Activated CD4-positive, alpha-beta T cell treated with anti-CD3 and anti-CD28 coated beads, Interleukin-2, amount 10 ng/mL, durations not matched to agents 7 days and 5 days (primary cell): ENCODE results near the gene MGA. TPM values are rescaled to one million over a fixed set of nuclear protein-coding genes. Genes with fewer than 3 reads are reported as not detected.
A peak's percentile ranks its signal among the peaks of the same experiment; 100 is the strongest.
"Not testable (repeated sequence)": the region's sequence is repeated elsewhere in the genome, so short reads cannot be mapped to it uniquely, and the experiment has no call there.

ENCODE experiments used
- CTCF ChIA-PET: fragments of 350-600 bp; sonication (Branson Sonifier 250); formaldehyde crosslinking; loops from one replicate; lab custom pipeline; 2021; ENCODE audit warnings: antibody characterized with exemption; lab: Charles Lee
- POLR2A ChIA-PET: fragments of 350-600 bp; sonication (Branson Sonifier 250); formaldehyde crosslinking; loops from one replicate; lab custom pipeline; 2021; ENCODE audit warnings: antibody characterized with exemption; lab: Charles Lee
- DNase-seq: peaks from one replicate; pipeline ENCODE4 v3.0.0-alpha.2; 2020
- H3K27ac Mint-ChIP-seq: one replicate; pipeline ENCODE4 v1.8.0; 2021; ENCODE audit warnings: mild to moderate bottlenecking, moderate library complexity, mixed read lengths
- H3K27me3 Mint-ChIP-seq: one replicate; pipeline ENCODE4 v1.8.0; 2021; ENCODE audit warnings: mixed read lengths
- H3K36me3 Mint-ChIP-seq: one replicate; pipeline ENCODE4 v1.8.0; 2021; ENCODE audit warnings: low read depth, mixed read lengths
- H3K4me1 Mint-ChIP-seq: one replicate; pipeline ENCODE4 v1.8.0; 2021; ENCODE audit warnings: mixed read lengths
- H3K4me3 Mint-ChIP-seq: one replicate; pipeline ENCODE4 v1.8.0; 2021; ENCODE audit warnings: mild to moderate bottlenecking, moderate library complexity, mixed read lengths
- H3K9me3 Mint-ChIP-seq: one replicate; pipeline ENCODE4 v1.8.0; 2021; ENCODE audit warnings: mixed read lengths
- total RNA-seq, 2 experiments: library from RNA; stranded (reverse); gene quantifications; one replicate each; pipeline ENCODE4 v1.2.3, GENCODE V29; 2021

MGA gene
- total RNA-seq, 2 experiments from 2014 or later: 33.0 to 35.2 TPM

DNA sequence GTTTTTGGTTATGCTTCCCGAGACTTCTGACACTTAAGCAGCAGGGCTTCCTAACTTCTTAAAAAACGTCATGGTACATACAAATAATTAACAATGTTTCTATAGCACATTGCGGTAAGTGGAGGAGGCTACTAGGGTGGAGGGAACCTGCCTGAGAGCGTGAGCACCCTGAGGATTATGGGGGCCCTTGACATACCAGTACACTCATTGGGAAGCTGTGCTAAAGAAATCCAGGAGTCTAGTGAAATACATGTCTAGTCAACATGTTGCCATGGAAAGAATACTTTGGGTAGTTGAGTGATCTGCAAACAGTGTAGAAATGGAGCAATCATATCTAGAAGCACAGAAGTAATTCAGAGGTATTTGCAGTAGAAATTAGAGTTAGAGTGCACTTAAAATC lies 74.8 kb downstream of the MGA start:
- peaks cover 18% of the 10 kb centered on the region for H3K36me3 Mint-ChIP-seq
- no peak overlapping the region for H3K4me3 Mint-ChIP-seq
- no peak overlapping the region for H3K27ac Mint-ChIP-seq
- no peaks in the 10 kb centered on the region for H3K9me3 Mint-ChIP-seq
- POLR2A ChIA-PET: interaction anchor here (0.7 kb wide), 1 partner anchor 343 kb away, joined by 7 read pairs; no protein-coding TSS in a partner anchor
- DNase-seq: no peak
- CTCF ChIA-PET: no interaction called here
- H3K4me1 Mint-ChIP-seq: peaks cover 2% of the 10 kb centered on the region
- no peaks in the 10 kb centered on the region for H3K27me3 Mint-ChIP-seq

GRCh38 chr15:41735492-41735891 lies 75.3 kb downstream of the MGA start:
- peaks cover 18% of the 10 kb centered on the region for H3K36me3 Mint-ChIP-seq
- POLR2A ChIA-PET: interaction anchor here (0.7 kb wide), 1 partner anchor 342 kb away, joined by 7 read pairs; no protein-coding TSS in a partner anchor
- H3K27ac Mint-ChIP-seq, CTCF ChIA-PET, H3K9me3 Mint-ChIP-seq, H3K4me3 Mint-ChIP-seq, H3K27me3 Mint-ChIP-seq, DNase-seq, H3K4me1 Mint-ChIP-seq: not testable (repeated sequence)

DNA sequence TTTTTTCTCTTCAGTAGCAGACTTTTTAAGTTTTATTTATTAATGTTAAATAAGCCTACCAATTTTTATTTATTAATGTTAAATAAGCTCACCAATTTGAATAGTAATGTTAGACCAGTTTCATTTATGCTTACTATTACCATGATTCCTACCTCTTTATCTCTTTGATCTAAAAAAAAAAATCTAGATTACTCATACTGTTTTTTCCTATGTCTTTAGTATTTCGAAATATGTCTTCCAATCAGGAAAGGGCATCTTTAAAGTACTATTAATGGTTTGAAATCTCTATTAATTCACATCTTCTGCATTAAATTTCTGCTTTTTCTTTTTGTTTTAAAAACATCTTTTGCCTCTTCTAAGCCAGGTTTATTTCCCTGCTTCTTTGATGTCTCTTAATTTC lies 86.6 kb downstream of the MGA start:
- Mint-ChIP-seq H3K27me3 (no peaks in the 10 kb centered on the region), H3K36me3 (peaks cover 27% of the 10 kb centered on the region), H3K9me3 (no peaks in the 10 kb centered on the region), H3K4me3 (no peak overlapping the region), H3K27ac (no peak overlapping the region), H3K4me1 (no peaks in the 10 kb centered on the region)
- DNase-seq: no peak
- ChIA-PET CTCF (interaction anchor here (0.6 kb wide), 1 partner anchor 93 kb away, joined by 3 read pairs; no protein-coding TSS in a partner anchor), POLR2A (no interaction called here)

GRCh38 chr15:41756198-41756597 lies 96.0 kb downstream of the MGA start:
- POLR2A ChIA-PET: no interaction called here
- H3K36me3 Mint-ChIP-seq: peaks cover 14% of the 10 kb centered on the region
- no peak overlapping the region for H3K4me3 Mint-ChIP-seq
- H3K4me1 Mint-ChIP-seq: peaks cover 3% of the 10 kb centered on the region
- no peak for DNase-seq
- H3K9me3 Mint-ChIP-seq: no peaks in the 10 kb centered on the region
- no peaks in the 10 kb centered on the region for H3K27me3 Mint-ChIP-seq
- CTCF ChIA-PET: no interaction called here
- H3K27ac Mint-ChIP-seq: peak overlapping the region; percentile 11

GRCh38 chr15:41772720-41773331 lies 112.6 kb downstream of the MGA start:
- DNase-seq: peak; percentile 74
- Mint-ChIP-seq H3K27ac (peak overlapping the region; percentile 27), H3K4me3 (peak overlapping the region; percentile 90), H3K27me3 (no peaks in the 10 kb centered on the region), H3K4me1 (peaks cover 47% of the 10 kb centered on the region), H3K9me3 (no peaks in the 10 kb centered on the region), H3K36me3 (no peaks in the 10 kb centered on the region)
- ChIA-PET CTCF (interaction anchor here (0.6 to 10.9 kb wide), 26 partner anchors 9 to 597 kb away, joined by 3 to 166 read pairs (median 4); partner anchors contain the start of genes EHD4 and JMJD7), POLR2A (interaction anchor here (0.8 to 1.3 kb wide), 4 partner anchors 18 to 164 kb away, joined by 3 to 4 read pairs (median 3); no protein-coding TSS in a partner anchor)

- Mint-ChIP-seq H3K4me3 (peak overlapping the region; percentile 90), H3K27ac (peak overlapping the region; percentile 93), H3K27me3 (no peaks in the 10 kb centered on the region), H3K36me3 (no peaks in the 10 kb centered on the region), H3K9me3 (no peaks in the 10 kb centered on the region), H3K4me1 (peaks cover 52% of the 10 kb centered on the region)
- no peak for DNase-seq
- CTCF ChIA-PET: interaction anchor here (0.6 to 10.9 kb wide), 39 partner anchors 8 to 598 kb away, joined by 3 to 166 read pairs (median 5); partner anchors contain the start of genes EHD4 and JMJD7
- POLR2A ChIA-PET: interaction anchor here (0.8 to 1.3 kb wide), 4 partner anchors 18 to 164 kb away, joined by 3 to 4 read pairs (median 3); no protein-coding TSS in a partner anchor
Measured at GRCh38 chr15:41773332-41773728, 113.1 kb downstream of the MGA start.

DNA sequence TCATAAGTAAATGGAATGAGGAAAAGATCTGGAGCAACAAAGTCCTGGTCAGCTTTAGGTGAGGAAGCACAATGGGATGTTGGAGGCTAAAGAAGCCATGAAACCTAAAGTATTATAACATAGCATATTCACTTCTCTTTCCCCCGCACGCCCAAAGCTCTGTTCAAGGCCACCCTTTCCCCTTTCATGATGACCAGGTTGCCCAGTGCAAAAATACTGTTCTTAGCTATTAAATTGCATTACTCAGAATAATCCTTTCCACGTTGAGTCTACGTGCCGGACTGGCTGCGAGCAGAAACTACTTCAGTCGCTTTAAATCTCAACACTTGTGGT lies 113.5 kb downstream of the MGA start:
- no peak for DNase-seq
- Mint-ChIP-seq H3K4me1 (peaks cover 56% of the 10 kb centered on the region), H3K9me3 (no peaks in the 10 kb centered on the region), H3K27ac (peak overlapping the region; percentile 93), H3K4me3 (peak overlapping the region; percentile 90), H3K36me3 (peaks cover under 1% of the 10 kb centered on the region), H3K27me3 (no peaks in the 10 kb centered on the region)
- ChIA-PET POLR2A (interaction anchor here (0.6 to 1.3 kb wide), 4 partner anchors 36 to 164 kb away, joined by 3 to 4 read pairs (median 3); no protein-coding TSS in a partner anchor), CTCF (interaction anchor here (0.6 to 10.9 kb wide), 43 partner anchors 9 to 598 kb away, joined by 3 to 166 read pairs (median 4); partner anchors contain the start of genes CHP1, EHD4, EXD1 and JMJD7)

DNA sequence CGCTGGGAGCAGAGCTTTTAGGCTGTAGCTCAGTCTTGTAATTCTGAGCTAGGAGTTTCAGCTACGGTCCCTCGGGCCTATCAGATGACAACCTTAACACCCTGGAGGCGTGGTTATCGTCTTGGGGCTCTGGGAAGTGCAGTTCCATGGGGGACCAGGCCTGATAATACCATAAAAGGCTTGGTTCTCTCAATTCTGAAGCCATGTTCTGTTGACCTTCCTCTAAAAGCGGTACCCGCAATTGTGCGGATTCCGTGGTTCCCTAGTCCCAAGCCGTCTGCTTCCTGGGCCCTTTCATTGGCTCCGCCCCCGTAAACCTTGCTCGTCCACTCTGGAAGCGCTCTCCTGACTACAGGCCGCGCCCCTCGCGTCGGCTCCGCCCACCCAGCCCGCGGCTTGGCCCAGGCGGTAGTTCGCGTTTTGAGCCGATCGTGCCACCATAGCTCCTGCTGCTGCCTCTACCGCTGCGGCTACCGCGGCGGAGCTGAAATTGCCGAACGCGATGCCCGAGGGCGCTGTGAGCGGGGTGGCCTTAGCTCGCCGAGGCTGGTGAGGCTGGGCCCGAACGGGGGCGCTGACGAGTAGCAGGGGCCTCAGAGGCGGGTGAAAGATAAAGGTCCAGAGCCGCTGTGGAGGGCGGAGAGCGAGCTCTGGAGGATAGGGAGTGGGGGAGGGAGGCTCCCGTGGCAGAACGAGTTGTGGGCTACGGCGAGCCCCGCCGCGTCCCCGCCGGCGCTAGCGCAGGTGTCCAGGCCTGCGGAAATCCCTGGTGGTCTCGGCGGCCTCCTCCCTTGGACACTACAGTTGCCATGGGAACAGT lies 114.1 kb downstream of the MGA start, which contains the start of gene MAPKBP1:
TSS of gene MAPKBP1 (plus strand) at position 423 of the 820 bp plus-strand sequence. CDS start 792 bp downstream, outside the sequence.
- ChIA-PET POLR2A (interaction anchor here (0.6 to 1.2 kb wide), 3 partner anchors 35 to 163 kb away, joined by 3 read pairs; no protein-coding TSS in a partner anchor), CTCF (interaction anchor here (0.5 to 10.9 kb wide), 49 partner anchors 8 to 544 kb away, joined by 3 to 166 read pairs (median 4); partner anchors contain the start of genes CHP1, EHD4, EXD1 and JMJD7)
- DNase-seq: peak; percentile 98
- Mint-ChIP-seq H3K4me3 (peak within 1 kb of the TSS; percentile 90), H3K27me3 (no peaks in the 10 kb centered on the region), H3K36me3 (peaks cover 3% of the 10 kb centered on the region), H3K27ac (peak within 1 kb of the TSS; percentile 93), H3K4me1 (peaks cover 60% of the 10 kb centered on the region), H3K9me3 (no peaks in the 10 kb centered on the region)

DNA sequence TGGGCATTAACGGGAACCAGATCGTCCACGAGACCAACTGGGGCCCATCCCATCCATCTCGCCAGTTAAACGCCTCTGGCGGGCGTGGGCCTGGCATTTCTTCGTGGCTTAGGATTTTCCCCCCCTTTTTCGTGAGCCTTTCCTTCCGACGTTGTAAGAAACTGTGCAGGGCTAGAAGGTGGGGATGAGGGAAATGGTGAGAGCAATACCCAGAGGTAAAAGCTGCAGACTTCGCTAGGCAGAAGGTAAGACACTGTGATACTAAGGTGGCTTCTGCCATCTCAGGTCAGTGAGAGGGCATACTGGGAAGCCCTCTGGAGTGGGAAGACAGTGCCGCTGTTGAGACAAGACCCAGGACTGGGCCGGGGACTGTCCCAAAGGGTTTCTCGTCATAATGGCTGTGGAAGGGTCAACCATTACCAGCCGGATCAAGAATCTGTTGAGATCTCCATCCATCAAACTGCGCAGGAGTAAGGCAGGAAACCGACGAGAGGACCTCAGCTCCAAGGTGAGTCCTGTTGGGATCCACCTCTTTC lies 114.7 kb downstream of the MGA start:
- peak; percentile 20 for DNase-seq
- CTCF ChIA-PET: interaction anchor here (0.5 to 10.9 kb wide), 39 partner anchors 8 to 544 kb away, joined by 3 to 166 read pairs (median 4); partner anchors contain the start of genes CHP1, EHD4, EXD1 and JMJD7
- H3K27me3 Mint-ChIP-seq: no peaks in the 10 kb centered on the region
- peak overlapping the region; percentile 90 for H3K4me3 Mint-ChIP-seq
- peaks cover 67% of the 10 kb centered on the region for H3K4me1 Mint-ChIP-seq
- POLR2A ChIA-PET: no interaction called here
- peak overlapping the region; percentile 93 for H3K27ac Mint-ChIP-seq
- peaks cover 8% of the 10 kb centered on the region for H3K36me3 Mint-ChIP-seq
- no peaks in the 10 kb centered on the region for H3K9me3 Mint-ChIP-seq

DNA sequence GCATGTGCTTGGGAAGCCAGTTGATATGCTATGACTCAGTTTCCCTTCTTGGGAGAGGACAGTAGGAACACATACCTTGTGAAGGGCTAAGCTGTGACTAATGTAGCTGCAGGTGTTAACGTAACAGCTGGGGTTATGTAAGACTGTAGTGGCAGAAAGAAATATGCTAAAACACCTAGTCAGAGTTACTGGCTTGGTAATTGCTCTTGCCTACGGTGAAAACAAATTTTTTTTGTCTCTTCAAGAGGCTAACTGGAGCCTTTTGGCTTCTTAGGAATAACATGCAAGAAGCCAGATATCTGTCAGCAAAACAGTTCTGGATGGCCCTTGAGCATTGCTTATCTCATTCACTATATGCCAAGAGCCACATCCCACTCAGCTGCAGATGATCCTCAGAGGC lies 115.4 kb downstream of the MGA start:
- no peak for DNase-seq
- H3K27ac Mint-ChIP-seq: peak overlapping the region; percentile 93
- H3K27me3 Mint-ChIP-seq: no peaks in the 10 kb centered on the region
- H3K4me3 Mint-ChIP-seq: peak overlapping the region; percentile 90
- peaks cover 74% of the 10 kb centered on the region for H3K4me1 Mint-ChIP-seq
- ChIA-PET CTCF (interaction anchor here (1.0 to 10.9 kb wide), 7 partner anchors 9 to 161 kb away, joined by 3 to 166 read pairs (median 3); no protein-coding TSS in a partner anchor), POLR2A (no interaction called here)
- no peaks in the 10 kb centered on the region for H3K9me3 Mint-ChIP-seq
- H3K36me3 Mint-ChIP-seq: peaks cover 13% of the 10 kb centered on the region

- Mint-ChIP-seq H3K36me3 (peaks cover 17% of the 10 kb centered on the region), H3K4me1 (peaks cover 82% of the 10 kb centered on the region), H3K4me3 (no peak overlapping the region), H3K9me3 (no peaks in the 10 kb centered on the region), H3K27me3 (no peaks in the 10 kb centered on the region), H3K27ac (no peak overlapping the region)
- ChIA-PET POLR2A (interaction anchor here (0.7 kb wide), 1 partner anchor 115 kb away, joined by 4 read pairs; no protein-coding TSS in a partner anchor), CTCF (interaction anchor here (0.6 to 10.9 kb wide), 7 partner anchors 19 to 279 kb away, joined by 3 to 166 read pairs (median 3); no protein-coding TSS in a partner anchor)
- no peak for DNase-seq
Measured at GRCh38 chr15:41777421-41777973, 117.3 kb downstream of the MGA start.
